Neural cell (in vitro differentiated cells): ENCODE results near the gene RFC4. TPM values are rescaled to one million over a fixed set of nuclear protein-coding genes. Genes with fewer than 3 reads are reported as not detected.

Experiments
- H2AFZ ChIP-seq: fragments of 200-600, 300-800 bp; sonication (generic), shearing (Covaris generic); 2 replicates; pipeline ENCODE4 v1.6.0; 2014; ENCODE audit warnings: low read depth, mild to moderate bottlenecking, antibody characterized with exemption, low read length, moderate library complexity
- H3F3A ChIP-seq: fragments of 200-600 bp; shearing (Covaris generic); 2 replicates; pipeline ENCODE4 v1.6.1; 2016; ENCODE audit warnings: mild to moderate bottlenecking, moderate library complexity, mixed read lengths, antibody characterized with exemption, low read length; ENCODE audit not compliant: insufficient read depth, poor library complexity, severe bottlenecking
- H3K27ac ChIP-seq: fragments of 200-600, 300-800 bp; sonication (generic), shearing (Covaris generic); 2 replicates; pipeline ENCODE4 v1.5.1; 2014; ENCODE audit warnings: mild to moderate bottlenecking, low read length, moderate library complexity
- H3K27me3 ChIP-seq: fragments of 300-800, 200-600 bp; sonication (generic), shearing (Covaris generic); 2 replicates; pipeline ENCODE4 v1.6.0; 2014; ENCODE audit warnings: mild to moderate bottlenecking, low read depth, low read length, moderate library complexity; ENCODE audit not compliant: insufficient read depth
- H3K36me3 ChIP-seq: fragments of 300-800, 200-600 bp; sonication (generic), shearing (Covaris generic); 2 replicates; pipeline ENCODE4 v1.5.1; 2014; ENCODE audit warnings: mild to moderate bottlenecking, antibody characterized with exemption, low read length, moderate library complexity; ENCODE audit not compliant: insufficient read depth
- H3K4me2 ChIP-seq: fragments of 300-800, 200-600 bp; sonication (generic), shearing (Covaris generic); 2 replicates; pipeline ENCODE4 v1.6.0; 2014; ENCODE audit warnings: mild to moderate bottlenecking, low read length
- H3K4me3 ChIP-seq: fragments of 300-800, 200-600 bp; sonication (generic), shearing (Covaris generic); 2 replicates; pipeline ENCODE4 v1.5.1; 2014; ENCODE audit warnings: mild to moderate bottlenecking, low read length, moderate library complexity
- H3K79me2 ChIP-seq: fragments of 200-600 bp; shearing (Covaris generic); replicated peaks from 2 replicates; pipeline ENCODE4 v1.6.0; 2014; ENCODE audit warnings: mild to moderate bottlenecking, low read length, moderate library complexity; ENCODE audit not compliant: insufficient read depth
- H3K9ac ChIP-seq: fragments of 300-800, 200-600 bp; sonication (generic), shearing (Covaris generic); 2 replicates; pipeline ENCODE4 v1.6.1; 2016; ENCODE audit warnings: mild to moderate bottlenecking, low read length, mixed read lengths
- H3K9me2 ChIP-seq: fragments of 200-600 bp; shearing (Covaris generic); 2 replicates; pipeline ENCODE4 v1.6.1; 2016; ENCODE audit warnings: mild to moderate bottlenecking, low read length, mixed read lengths; ENCODE audit not compliant: insufficient read depth
- H3K9me3 ChIP-seq: fragments of 200-600, 300-800 bp; sonication (generic), shearing (Covaris generic); 2 replicates; pipeline ENCODE4 v1.6.1; 2016; ENCODE audit warnings: mild to moderate bottlenecking, mixed run types, low read length, moderate library complexity, mixed read lengths
- H4K20me1 ChIP-seq: fragments of 200-600 bp; shearing (Covaris generic); 2 replicates; pipeline ENCODE4 v1.6.1; 2016; ENCODE audit warnings: mild to moderate bottlenecking, mixed run types; ENCODE audit not compliant: insufficient read depth
- EP300 ChIP-seq: fragments of 450-650 bp; conservative IDR thresholded peaks from 2 replicates; pipeline ENCODE4 v1.6.1; 2014; ENCODE audit warnings: antibody characterized with exemption, mild to moderate bottlenecking, moderate library complexity; ENCODE audit not compliant: poor library complexity, severe bottlenecking
- EZH2 ChIP-seq: fragments of 200-600, 300-800 bp; shearing (Covaris generic), sonication (generic); IDR thresholded peaks from 2 replicates; pipeline ENCODE4 v1.6.1; 2014; ENCODE audit warnings: antibody characterized with exemption, low read length, borderline replicate concordance, mild to moderate bottlenecking; ENCODE audit not compliant: insufficient read depth, poor library complexity, severe bottlenecking
- MXI1 ChIP-seq: fragments of 450-650 bp; conservative IDR thresholded peaks from 2 replicates; pipeline ENCODE4 v1.6.1; 2014; ENCODE audit warnings: antibody characterized with exemption, mild to moderate bottlenecking; ENCODE audit not compliant: poor library complexity, severe bottlenecking
- POLR2AphosphoS5 ChIP-seq: IDR thresholded peaks from 2 replicates; pipeline ENCODE4 v1.6.1; 2012
- RAD21 ChIP-seq: fragments of 450-650 bp; conservative IDR thresholded peaks from 2 replicates; pipeline ENCODE4 v1.6.1; 2014; ENCODE audit warnings: antibody characterized with exemption, mild to moderate bottlenecking, moderate library complexity
- SMC3 ChIP-seq: fragments of 450-650 bp; conservative IDR thresholded peaks from 2 replicates; pipeline ENCODE4 v1.6.1; 2014; ENCODE audit warnings: antibody characterized with exemption, mild to moderate bottlenecking, moderate library complexity; ENCODE audit not compliant: poor library complexity
- TAF1 ChIP-seq: IDR thresholded peaks from 2 replicates; pipeline ENCODE4 v1.6.1; 2012; ENCODE audit warnings: low read depth
- polyA plus RNA-seq: library from polyadenylated mRNA; depleted of rRNA; stranded (reverse); fragments of >200 nt; gene quantifications from 2 replicates; pipeline ENCODE4 v1.2.3, GENCODE V29; 2014
- TF ChIP-seq, protein P1 (sequence below): fragments of 450-650 bp; IDR thresholded peaks from 2 replicates; pipeline ENCODE4 v1.5.1; 2014; ENCODE audit warnings: antibody characterized with exemption, mild to moderate bottlenecking, moderate library complexity; ENCODE audit not compliant: poor library complexity, severe bottlenecking
- TF ChIP-seq, protein P2 (sequence below): IDR thresholded peaks from 2 replicates; pipeline ENCODE4 v1.6.1; 2012; ENCODE audit warnings: borderline replicate concordance

The RFC4 gene
- polyA plus RNA-seq, 1 donor from 2014 or later = 85.2 TPM

DNA sequence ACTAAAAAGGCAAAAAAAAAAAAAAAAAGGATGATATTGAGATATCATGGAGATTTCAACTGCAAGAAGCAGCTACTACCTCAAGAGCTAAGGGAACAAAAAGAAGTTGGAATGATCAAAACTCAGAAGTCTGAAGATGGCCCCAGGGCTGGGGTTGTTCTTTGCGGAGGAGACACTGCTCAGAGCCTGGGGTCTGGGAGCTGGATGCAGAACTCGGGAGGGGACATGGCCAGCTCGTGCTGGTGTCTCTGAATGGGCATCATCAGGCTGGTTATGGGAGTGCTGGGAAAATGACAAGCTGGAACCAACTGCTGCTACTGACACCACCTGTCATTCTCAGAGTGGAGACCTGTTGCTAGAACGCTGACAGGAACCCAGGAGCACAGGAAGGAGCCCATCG, 22.1 kb upstream of the RFC4 start:
- no peaks in the 10 kb centered on the region for H3F3A ChIP-seq
- H4K20me1 ChIP-seq = no peaks in the 10 kb centered on the region
- H3K27ac ChIP-seq = no peak overlapping the region
- H3K9ac ChIP-seq = no peak overlapping the region
- H3K9me2 ChIP-seq = no peaks in the 10 kb centered on the region
- no peak for TF ChIP-seq EP300
- no peak for TF ChIP-seq EZH2
- TF ChIP-seq SMC3 = no peak
- TF ChIP-seq POLR2AphosphoS5 = no peak
- TF ChIP-seq, protein P1, sequence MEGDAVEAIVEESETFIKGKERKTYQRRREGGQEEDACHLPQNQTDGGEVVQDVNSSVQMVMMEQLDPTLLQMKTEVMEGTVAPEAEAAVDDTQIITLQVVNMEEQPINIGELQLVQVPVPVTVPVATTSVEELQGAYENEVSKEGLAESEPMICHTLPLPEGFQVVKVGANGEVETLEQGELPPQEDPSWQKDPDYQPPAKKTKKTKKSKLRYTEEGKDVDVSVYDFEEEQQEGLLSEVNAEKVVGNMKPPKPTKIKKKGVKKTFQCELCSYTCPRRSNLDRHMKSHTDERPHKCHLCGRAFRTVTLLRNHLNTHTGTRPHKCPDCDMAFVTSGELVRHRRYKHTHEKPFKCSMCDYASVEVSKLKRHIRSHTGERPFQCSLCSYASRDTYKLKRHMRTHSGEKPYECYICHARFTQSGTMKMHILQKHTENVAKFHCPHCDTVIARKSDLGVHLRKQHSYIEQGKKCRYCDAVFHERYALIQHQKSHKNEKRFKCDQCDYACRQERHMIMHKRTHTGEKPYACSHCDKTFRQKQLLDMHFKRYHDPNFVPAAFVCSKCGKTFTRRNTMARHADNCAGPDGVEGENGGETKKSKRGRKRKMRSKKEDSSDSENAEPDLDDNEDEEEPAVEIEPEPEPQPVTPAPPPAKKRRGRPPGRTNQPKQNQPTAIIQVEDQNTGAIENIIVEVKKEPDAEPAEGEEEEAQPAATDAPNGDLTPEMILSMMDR = no peak
- TF ChIP-seq, protein P2, sequence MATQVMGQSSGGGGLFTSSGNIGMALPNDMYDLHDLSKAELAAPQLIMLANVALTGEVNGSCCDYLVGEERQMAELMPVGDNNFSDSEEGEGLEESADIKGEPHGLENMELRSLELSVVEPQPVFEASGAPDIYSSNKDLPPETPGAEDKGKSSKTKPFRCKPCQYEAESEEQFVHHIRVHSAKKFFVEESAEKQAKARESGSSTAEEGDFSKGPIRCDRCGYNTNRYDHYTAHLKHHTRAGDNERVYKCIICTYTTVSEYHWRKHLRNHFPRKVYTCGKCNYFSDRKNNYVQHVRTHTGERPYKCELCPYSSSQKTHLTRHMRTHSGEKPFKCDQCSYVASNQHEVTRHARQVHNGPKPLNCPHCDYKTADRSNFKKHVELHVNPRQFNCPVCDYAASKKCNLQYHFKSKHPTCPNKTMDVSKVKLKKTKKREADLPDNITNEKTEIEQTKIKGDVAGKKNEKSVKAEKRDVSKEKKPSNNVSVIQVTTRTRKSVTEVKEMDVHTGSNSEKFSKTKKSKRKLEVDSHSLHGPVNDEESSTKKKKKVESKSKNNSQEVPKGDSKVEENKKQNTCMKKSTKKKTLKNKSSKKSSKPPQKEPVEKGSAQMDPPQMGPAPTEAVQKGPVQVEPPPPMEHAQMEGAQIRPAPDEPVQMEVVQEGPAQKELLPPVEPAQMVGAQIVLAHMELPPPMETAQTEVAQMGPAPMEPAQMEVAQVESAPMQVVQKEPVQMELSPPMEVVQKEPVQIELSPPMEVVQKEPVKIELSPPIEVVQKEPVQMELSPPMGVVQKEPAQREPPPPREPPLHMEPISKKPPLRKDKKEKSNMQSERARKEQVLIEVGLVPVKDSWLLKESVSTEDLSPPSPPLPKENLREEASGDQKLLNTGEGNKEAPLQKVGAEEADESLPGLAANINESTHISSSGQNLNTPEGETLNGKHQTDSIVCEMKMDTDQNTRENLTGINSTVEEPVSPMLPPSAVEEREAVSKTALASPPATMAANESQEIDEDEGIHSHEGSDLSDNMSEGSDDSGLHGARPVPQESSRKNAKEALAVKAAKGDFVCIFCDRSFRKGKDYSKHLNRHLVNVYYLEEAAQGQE = no peak
- no peak for TF ChIP-seq RAD21
- TF ChIP-seq TAF1 = no peak
- no peak for TF ChIP-seq MXI1
- no peak overlapping the region for H3K4me3 ChIP-seq
- peaks cover 58% of the 10 kb centered on the region for H3K27me3 ChIP-seq
- H3K79me2 ChIP-seq = no peaks in the 10 kb centered on the region
- no peak overlapping the region for H2AFZ ChIP-seq
- H3K36me3 ChIP-seq = no peaks in the 10 kb centered on the region
- no peaks in the 10 kb centered on the region for H3K9me3 ChIP-seq
- no peak overlapping the region for H3K4me2 ChIP-seq

DNA sequence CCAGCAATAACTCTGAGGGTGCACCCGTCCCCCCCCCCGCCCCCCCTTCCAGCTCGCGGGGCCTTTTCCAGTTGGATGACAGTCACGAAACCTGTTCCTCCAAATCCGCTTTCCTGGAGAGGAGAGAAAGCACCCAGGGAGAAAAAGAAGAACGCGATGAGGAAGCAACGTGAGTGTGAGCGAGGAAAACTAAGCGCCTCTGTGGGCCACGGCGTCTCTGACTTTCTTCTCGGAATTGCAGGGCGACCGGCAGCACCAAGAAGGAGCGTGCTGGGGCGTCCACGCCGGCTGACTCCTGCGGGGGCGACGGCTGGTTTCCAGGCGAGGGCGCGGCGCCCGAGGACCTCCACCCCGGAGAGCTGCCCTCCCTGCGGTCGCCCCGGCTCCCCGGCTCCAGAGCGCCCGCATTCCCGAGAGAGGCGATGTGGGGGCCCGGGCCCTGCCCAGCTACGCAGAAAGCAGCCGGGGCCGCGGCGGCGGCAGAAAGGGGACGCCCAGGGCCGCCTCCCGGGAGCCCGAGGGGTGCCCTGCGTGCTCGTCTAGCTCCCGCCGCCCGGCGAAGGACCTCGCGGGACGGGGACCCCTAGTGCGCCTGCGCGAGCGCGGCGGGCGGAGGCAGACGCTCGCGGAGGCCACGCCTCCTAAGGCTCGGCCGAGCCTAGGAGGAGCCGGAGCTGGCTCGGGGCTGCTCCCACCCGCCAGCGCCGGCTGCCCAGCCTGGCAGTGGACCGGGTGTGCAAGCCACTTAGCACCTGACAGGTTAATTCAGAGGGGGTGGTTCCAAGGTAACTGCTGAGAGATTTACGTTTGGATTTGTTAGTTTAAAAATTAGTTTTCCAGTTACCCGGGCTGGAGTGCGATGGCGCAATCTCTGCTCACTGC, 20.9 kb upstream of the RFC4 start:
- peaks cover 58% of the 10 kb centered on the region for H3K27me3 ChIP-seq
- H2AFZ ChIP-seq = peak overlapping the region; percentile 33
- H3F3A ChIP-seq = no peaks in the 10 kb centered on the region
- peak overlapping the region; percentile 70 for H3K4me2 ChIP-seq
- peak overlapping the region; percentile 74 for H3K4me3 ChIP-seq
- peak overlapping the region; percentile 67 for H3K9ac ChIP-seq
- H3K9me3 ChIP-seq = no peaks in the 10 kb centered on the region
- peak; percentile 76 for TF ChIP-seq POLR2AphosphoS5
- TF ChIP-seq EP300 = no peak
- TF ChIP-seq EZH2 = no peak
- peak; percentile 47 for TF ChIP-seq MXI1
- peak; percentile 23 for TF ChIP-seq RAD21
- peak; percentile 51 for TF ChIP-seq TAF1
- TF ChIP-seq, protein P2 = peak; percentile 46
- no peak for TF ChIP-seq SMC3
- TF ChIP-seq, protein P1 = peak; percentile 23
- no peak overlapping the region for H3K27ac ChIP-seq
- no peaks in the 10 kb centered on the region for H4K20me1 ChIP-seq
- H3K9me2 ChIP-seq = no peaks in the 10 kb centered on the region
- H3K79me2 ChIP-seq = no peaks in the 10 kb centered on the region
- H3K36me3 ChIP-seq = no peaks in the 10 kb centered on the region
